ENCODE results near the gene SLC10A1.

SLC10A1 gene

GRCh38 chr14:69796797-69797500 is at the start of gene SLC10A1:
TSS of gene SLC10A1 (minus strand) at chr14:69797241. CDS start at chr14:69797155, 86 bp downstream.
- no peak for TF ChIP-seq CTCF (IDR thresholded peaks at IDR 0.05; ENCODE audit: low read depth, low read length)
- no peak within 1 kb of the TSS for H3K4me3 ChIP-seq (ENCODE audit: low read depth, low read length)
- in situ Hi-C loops (cut with HindIII; ENCODE audit: low sequenced_read_pairs) = no loop called here
- no peak for DNase-seq (ENCODE audit: low read depth, low spot score)

DNA sequence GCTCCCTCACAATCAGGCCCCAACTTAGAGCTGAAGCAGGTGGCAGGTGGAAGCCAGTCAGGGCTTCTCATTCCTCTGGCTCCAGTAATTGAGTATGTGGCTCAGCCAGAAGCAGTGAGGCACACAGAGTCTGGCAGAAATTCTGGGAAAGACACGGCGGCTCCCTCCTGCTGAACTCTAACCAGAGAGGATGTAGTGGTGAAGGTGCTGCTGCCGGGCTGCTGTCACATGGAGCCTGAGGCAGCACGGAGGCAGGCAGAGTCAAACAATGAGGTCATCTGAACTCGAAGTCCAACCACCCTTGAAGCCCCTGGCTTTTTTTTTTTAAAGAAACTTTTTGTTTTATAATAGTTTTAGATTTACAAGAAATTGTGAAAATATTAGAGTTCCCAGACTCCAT is 48.7 kb upstream of the SLC10A1 start:
- in situ Hi-C loops (cut with HindIII; ENCODE audit: low sequenced_read_pairs) = no loop called here
- H3K4me3 ChIP-seq (ENCODE audit: low read depth, low read length) = no peak overlapping the region
- TF ChIP-seq CTCF (IDR thresholded peaks at IDR 0.05; ENCODE audit: low read depth, low read length) = no peak
- DNase-seq (ENCODE audit: low read depth, low spot score) = no peak

DNA sequence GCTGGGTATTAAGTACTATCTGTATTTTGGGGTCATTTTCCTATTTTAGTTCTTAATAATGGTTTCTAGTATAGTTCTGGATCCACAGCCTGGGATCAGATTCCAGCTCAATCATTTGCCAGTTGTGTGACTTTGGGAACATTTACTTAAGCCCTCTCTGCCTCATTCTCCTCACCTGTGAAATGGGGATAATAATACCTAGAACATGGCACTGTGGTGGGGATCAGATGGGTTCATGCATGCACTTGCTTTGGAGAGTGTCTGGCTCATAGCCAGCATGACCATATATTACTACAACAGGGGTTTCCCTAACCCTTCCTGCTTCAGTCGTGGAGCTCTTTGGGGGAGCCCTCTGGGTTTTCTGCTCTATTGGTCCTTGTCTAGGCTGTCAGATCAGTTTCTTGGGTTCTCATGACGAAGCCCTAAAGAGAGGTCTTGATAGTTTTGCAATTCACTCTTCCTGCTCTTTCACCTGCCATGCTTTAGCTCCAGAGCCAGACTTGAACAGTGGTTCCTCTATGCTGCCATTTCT is 48.1 kb upstream of the SLC10A1 start:
- DNase-seq (ENCODE audit: low read depth, low spot score) = no peak
- no peak overlapping the region for H3K4me3 ChIP-seq (ENCODE audit: low read depth, low read length)
- TF ChIP-seq CTCF (IDR thresholded peaks at IDR 0.05; ENCODE audit: low read depth, low read length) = no peak
- in situ Hi-C loops (cut with HindIII; ENCODE audit: low sequenced_read_pairs) = no loop called here

- in situ Hi-C loops (cut with HindIII; ENCODE audit: low sequenced_read_pairs) = no loop called here
- TF ChIP-seq CTCF (IDR thresholded peaks at IDR 0.05; ENCODE audit: low read depth, low read length) = no peak
- H3K4me3 ChIP-seq (ENCODE audit: low read depth, low read length) = no peak overlapping the region
Observed at GRCh38 chr14:69844171-69844570, 47.1 kb upstream of the SLC10A1 start.

GRCh38 chr14:69842686-69843420 is 45.8 kb upstream of the SLC10A1 start:
- no peak for TF ChIP-seq CTCF (IDR thresholded peaks at IDR 0.05; ENCODE audit: low read depth, low read length)
- no peak for DNase-seq (ENCODE audit: low read depth, low spot score)
- in situ Hi-C loops (cut with HindIII; ENCODE audit: low sequenced_read_pairs) = no loop called here
- no peak overlapping the region for H3K4me3 ChIP-seq (ENCODE audit: low read depth, low read length)

More at GRCh38 chr14:69844171-69844570, 47.1 kb upstream of the SLC10A1 start:
- no peak for DNase-seq (ENCODE audit: low read depth, low spot score)

- TF ChIP-seq CTCF (IDR thresholded peaks at IDR 0.05; ENCODE audit: low read depth, low read length) = no peak
- H3K4me3 ChIP-seq (ENCODE audit: low read depth, low read length) = no peak overlapping the region
- DNase-seq (ENCODE audit: low read depth, low spot score) = no peak
- in situ Hi-C loops (cut with HindIII; ENCODE audit: low sequenced_read_pairs) = no loop called here
Observed at GRCh38 chr14:69841656-69842055, 44.6 kb upstream of the SLC10A1 start.

Data from astrocyte of the spinal cord (primary cell).